ENCODE data around the gene CHD6.

DNA sequence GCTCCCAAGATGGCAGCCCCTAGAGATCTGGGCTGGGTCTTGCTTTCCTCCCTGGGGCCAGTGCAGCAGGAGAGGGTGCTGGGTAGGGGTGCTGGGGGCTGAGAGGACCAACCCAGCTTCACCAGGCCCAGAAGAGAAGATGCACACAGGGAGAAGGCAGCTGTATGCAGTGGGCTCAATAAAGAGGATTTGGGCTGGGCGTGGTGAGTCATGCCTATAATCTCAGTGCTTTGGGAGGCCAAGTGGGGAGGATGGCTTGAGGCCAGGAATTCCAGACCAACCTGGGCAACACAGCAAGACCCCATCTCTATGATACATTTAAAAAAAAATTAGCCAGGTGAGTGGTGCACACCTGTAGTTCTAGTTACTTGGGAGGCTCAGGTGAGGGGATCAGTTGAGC is 225.9 kb downstream of the CHD6 start:
- TF ChIP-seq, protein P1, sequence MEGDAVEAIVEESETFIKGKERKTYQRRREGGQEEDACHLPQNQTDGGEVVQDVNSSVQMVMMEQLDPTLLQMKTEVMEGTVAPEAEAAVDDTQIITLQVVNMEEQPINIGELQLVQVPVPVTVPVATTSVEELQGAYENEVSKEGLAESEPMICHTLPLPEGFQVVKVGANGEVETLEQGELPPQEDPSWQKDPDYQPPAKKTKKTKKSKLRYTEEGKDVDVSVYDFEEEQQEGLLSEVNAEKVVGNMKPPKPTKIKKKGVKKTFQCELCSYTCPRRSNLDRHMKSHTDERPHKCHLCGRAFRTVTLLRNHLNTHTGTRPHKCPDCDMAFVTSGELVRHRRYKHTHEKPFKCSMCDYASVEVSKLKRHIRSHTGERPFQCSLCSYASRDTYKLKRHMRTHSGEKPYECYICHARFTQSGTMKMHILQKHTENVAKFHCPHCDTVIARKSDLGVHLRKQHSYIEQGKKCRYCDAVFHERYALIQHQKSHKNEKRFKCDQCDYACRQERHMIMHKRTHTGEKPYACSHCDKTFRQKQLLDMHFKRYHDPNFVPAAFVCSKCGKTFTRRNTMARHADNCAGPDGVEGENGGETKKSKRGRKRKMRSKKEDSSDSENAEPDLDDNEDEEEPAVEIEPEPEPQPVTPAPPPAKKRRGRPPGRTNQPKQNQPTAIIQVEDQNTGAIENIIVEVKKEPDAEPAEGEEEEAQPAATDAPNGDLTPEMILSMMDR (IDR thresholded peaks at IDR 0.05), result no peak
- TF ChIP-seq POLR2A (IDR thresholded peaks at IDR 0.05; ENCODE audit: low read depth) (no peak), POLR2AphosphoS5 (IDR thresholded peaks at IDR 0.05) (no peak)

Data from esophagus muscularis mucosa (tissue), 3 donors.